IMR-90 (cell line): Measurements from ENCODE around the gene FAS. TPM values are rescaled to one million over a fixed set of nuclear protein-coding genes. Genes with fewer than 3 reads are reported as not detected.

Source experiments
- ATAC-seq: fragments of 200-7000 bp; cut with Tn5 transposase; 2 replicates; pipeline ENCODE4 v1.9.1; 2020; ENCODE audit warnings: low read depth, mild to moderate bottlenecking, moderate library complexity
- BruUV-seq: library from RNA; stranded (reverse); fragments of 400-500 nt; replicated peaks from 2 replicates; lab custom pipeline; 2021; lab: Mats Ljungman, UMichigan
- CTCF ChIA-PET: fragments of 300-600 bp; formaldehyde crosslinking; extraction: SDS; loops from one replicate; lab custom pipeline; 2021; ENCODE audit warnings: antibody characterized with exemption; lab: Yijun Ruan, JAX
- POLR2A ChIA-PET: fragments of 300-600 bp; sonication (Branson Sonifier 250); formaldehyde crosslinking; loops from one replicate; lab custom pipeline; 2022; ENCODE audit warnings: antibody characterized with exemption; ENCODE audit not compliant: unreplicated experiment; lab: Charles Lee
- DNase-seq: peaks from one replicate; pipeline ENCODE4 v3.0.0; 2013
- H2AFZ ChIP-seq: replicated peaks from 2 replicates; pipeline ENCODE3; 2013; ENCODE audit warnings: low read length, mild to moderate bottlenecking; ENCODE audit not compliant: poor library complexity
- H2AK5ac ChIP-seq: 2 replicates; pipeline ENCODE4 v1.6.1; 2013; ENCODE audit warnings: low read depth, low read length, inconsistent platforms
- H2AK9ac ChIP-seq: replicated peaks from 2 replicates; pipeline ENCODE3; 2013; ENCODE audit warnings: mild to moderate bottlenecking, low read depth, low read length, moderate library complexity; ENCODE audit not compliant: poor library complexity
- H2BK120ac ChIP-seq: 2 replicates; pipeline ENCODE4 v1.6.1; 2013; ENCODE audit warnings: low read depth, low read length, inconsistent platforms
- H2BK15ac ChIP-seq: 3 replicates; pipeline ENCODE4 v1.6.1; 2013; ENCODE audit warnings: low read depth, low read length, inconsistent platforms
- H2BK20ac ChIP-seq: 2 replicates; pipeline ENCODE4 v1.6.1; 2013; ENCODE audit warnings: low read depth, mild to moderate bottlenecking, inconsistent platforms, low read length, moderate library complexity
- H2BK5ac ChIP-seq: 2 replicates; pipeline ENCODE4 v1.6.1; 2013; ENCODE audit warnings: mild to moderate bottlenecking, low read depth, low read length, inconsistent platforms; ENCODE audit not compliant: poor library complexity, severe bottlenecking
- H3K14ac ChIP-seq: replicated peaks from 2 replicates; pipeline ENCODE4 v1.6.1; 2013; ENCODE audit warnings: low read depth, low read length, inconsistent platforms
- H3K18ac ChIP-seq: 2 replicates; pipeline ENCODE4 v1.6.1; 2013; ENCODE audit warnings: low read depth, low read length, control low read depth
- H3K23ac ChIP-seq: 2 replicates; pipeline ENCODE4 v1.6.1; 2013; ENCODE audit warnings: low read depth, low read length, inconsistent platforms
- H3K27ac ChIP-seq: 2 replicates; pipeline ENCODE4 v1.5.1; 2013; ENCODE audit warnings: mild to moderate bottlenecking, control low read depth, low read length; ENCODE audit not compliant: insufficient read depth
- H3K27me3 ChIP-seq: 2 replicates; pipeline ENCODE4 v1.6.1; 2013; ENCODE audit warnings: low read length; ENCODE audit not compliant: control insufficient read depth, insufficient read depth
- H3K36me3 ChIP-seq: 2 replicates; pipeline ENCODE4 v1.6.1; 2013; ENCODE audit warnings: low read length, mixed read lengths; ENCODE audit not compliant: control insufficient read depth, insufficient read depth
- H3K4ac ChIP-seq: 2 replicates; pipeline ENCODE4 v1.6.1; 2013; ENCODE audit warnings: low read depth, low read length, inconsistent platforms
- H3K4me1 ChIP-seq: 2 replicates; pipeline ENCODE4 v1.6.1; 2013; ENCODE audit warnings: low read length, mixed read lengths; ENCODE audit not compliant: control insufficient read depth, insufficient read depth
- H3K4me2 ChIP-seq: 2 replicates; pipeline ENCODE4 v1.6.1; 2013; ENCODE audit warnings: low read depth, mild to moderate bottlenecking, control low read depth, low read length, moderate library complexity
- H3K4me3 ChIP-seq: 2 replicates; pipeline ENCODE4 v1.5.1; 2013; ENCODE audit warnings: low read depth, mild to moderate bottlenecking, control low read depth, low read length, moderate library complexity; ENCODE audit not compliant: insufficient read depth
- H3K56ac ChIP-seq: 2 replicates; pipeline ENCODE4 v1.6.1; 2013; ENCODE audit warnings: low read length, inconsistent platforms; ENCODE audit not compliant: insufficient read depth; ENCODE audit errors: extremely low read depth
- H3K79me1 ChIP-seq, 2 experiments: 2 replicates each; pipeline ENCODE4 v1.6.1; 2013; ENCODE audit warnings: low read length in 2 of 2, inconsistent platforms in 1 of 2, low read depth in 1 of 2
- H3K9ac ChIP-seq: 2 replicates; pipeline ENCODE4 v1.6.1; 2013; ENCODE audit warnings: low read depth, low read length, control low read depth
- H3K9me1 ChIP-seq: 2 replicates; pipeline ENCODE4 v1.6.1; 2013; ENCODE audit warnings: low read length, inconsistent platforms; ENCODE audit not compliant: insufficient read depth
- H3K9me3 ChIP-seq: 2 replicates; pipeline ENCODE4 v1.6.1; 2013; ENCODE audit warnings: low read length; ENCODE audit not compliant: control insufficient read depth, insufficient read depth
- H4K20me1 ChIP-seq: 2 replicates; pipeline ENCODE4 v1.6.1; 2013; ENCODE audit warnings: low read length, inconsistent platforms; ENCODE audit not compliant: insufficient read depth
- H4K5ac ChIP-seq: 2 replicates; pipeline ENCODE4 v1.6.1; 2013; ENCODE audit warnings: mild to moderate bottlenecking, low read depth, low read length, control low read depth
- H4K8ac ChIP-seq, 2 experiments: 2 replicates each; pipeline ENCODE4 v1.6.1; 2013; ENCODE audit warnings: low read depth in 2 of 2, low read length in 2 of 2, control low read depth in 1 of 2, inconsistent platforms in 1 of 2
- H4K91ac ChIP-seq: 2 replicates; pipeline ENCODE4 v1.6.1; 2013; ENCODE audit warnings: low read depth, low read length, inconsistent platforms; ENCODE audit not compliant: insufficient read depth
- CEBPB ChIP-seq: IDR thresholded peaks from 2 replicates; pipeline ENCODE4 v1.6.1; 2012; ENCODE audit warnings: low read depth, low read length, improper control_type of control experiment
- CHD1 ChIP-seq: IDR thresholded peaks from 2 replicates; pipeline ENCODE4 v1.6.1; 2012; ENCODE audit warnings: low read depth, low read length, improper control_type of control experiment
- NFE2L2 ChIP-seq: fragments of 150-350 bp; IDR thresholded peaks from 2 replicates; pipeline ENCODE4 v1.6.1; 2016; ENCODE audit warnings: low read depth, mild to moderate bottlenecking, low read length
- RAD21 ChIP-seq: IDR thresholded peaks from 2 replicates; pipeline ENCODE4 v1.6.1; 2012; ENCODE audit warnings: low read length, improper control_type of control experiment
- WGBS, 2 experiments: methylation state at CpG; one replicate each; pipeline versions ENCODE4 v1.1.5 to v1.1.7; 2013; ENCODE audit warnings: missing lambda C conversion rate in 2 of 2; ENCODE audit not compliant: insufficient read length in 1 of 2; ENCODE audit errors: extremely low coverage in 2 of 2; 5-methylcytosine and 5-hydroxymethylcytosine counted together
- dilution Hi-C: fragments of 300-500 bp; cut with HindIII; formaldehyde crosslinking; loops from one replicate; pipeline ENCODE4 v1.14.3; 2018; ENCODE audit warnings: low sequenced_read_pairs; ENCODE audit not compliant: unreplicated experiment
- in situ Hi-C: fragments of 300-500 bp; cut with MboI; formaldehyde crosslinking; loops from 3 replicates; pipeline ENCODE4 v1.14.3; 2019; ENCODE audit warnings: low sequenced_read_pairs, inconsistent platforms, mixed read lengths
- intact Hi-C: fragments of 100-400 bp; cut with micrococcal nuclease; formaldehyde crosslinking; loops from 2 replicates; pipeline ENCODE4 v1.10.0; 2022
- polyA plus RNA-seq, 3 experiments: library from polyadenylated mRNA; depleted of rRNA; stranded (reverse); fragments of >200 nt; gene quantifications; 2 replicates each; pipeline ENCODE4 v1.2.3, GENCODE V29; 2012; ENCODE audit warnings: low replicate concordance in 1 of 3
- total RNA-seq: library from RNA; depleted of rRNA; stranded (reverse); fragments of >200 nt; gene quantifications from 2 replicates; pipeline ENCODE4 v1.2.3, GENCODE V29; 2012
- TF ChIP-seq, protein P1 (sequence below): fragments of 150-350 bp; IDR thresholded peaks from 2 replicates; pipeline ENCODE4 v1.6.1; 2017; ENCODE audit warnings: mild to moderate bottlenecking, antibody characterized with exemption, low read length, low read depth
- TF ChIP-seq, protein P2 (sequence below): fragments of 150-350 bp; IDR thresholded peaks from 2 replicates; pipeline ENCODE4 v1.6.1; 2016; ENCODE audit warnings: low read depth, mild to moderate bottlenecking, low read length, moderate library complexity, borderline replicate concordance

The FAS gene
- total and polyA plus RNA-seq, 2 of the 4 experiments (the other 2 are of a cell fraction) = 34.3 to 53.8 TPM

DNA sequence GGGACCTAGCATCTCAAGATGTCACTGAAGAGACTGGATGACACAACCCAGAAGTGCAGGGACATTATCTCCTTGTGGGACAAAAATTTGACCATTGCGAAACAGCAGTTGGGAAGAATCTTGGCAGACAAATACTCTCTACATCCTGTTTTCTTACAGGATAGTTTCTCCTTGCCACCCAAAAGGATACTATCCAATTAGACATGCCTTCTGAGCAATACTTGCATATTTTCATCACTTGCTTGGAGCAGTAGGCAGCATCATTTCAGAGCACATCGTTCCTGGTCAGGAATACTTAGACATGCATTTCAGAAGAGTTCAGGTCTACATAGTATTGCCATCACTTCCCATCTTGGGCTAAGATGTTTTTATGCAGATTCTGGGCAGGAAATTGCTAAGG is 56.8 kb downstream of the FAS start:
- no TSS peak for BruUV-seq
- ATAC-seq (no peak), DNase-seq (no peak)
- Histone ChIP-seq H3K9me3 (no peaks in the 10 kb centered on the region), H2BK5ac (no peak overlapping the region), H4K8ac (no peak overlapping the region), H3K18ac (no peak overlapping the region), H4K5ac (no peak overlapping the region), H2BK120ac (no peak overlapping the region), H3K14ac (peak overlapping the region; percentile 9; the same call in 1 of the 2 replicates), H3K4me3 (no peak overlapping the region), H2AK5ac (no peak overlapping the region), H3K4ac (no peak overlapping the region), H3K4me2 (no peak overlapping the region), H3K23ac (peak overlapping the region; percentile 25; the same call in 1 of the 2 replicates), H2AK9ac (no peak overlapping the region), H3K9ac (no peak overlapping the region), H4K20me1 (no peaks in the 10 kb centered on the region), H3K4me1 (no peaks in the 10 kb centered on the region), H3K36me3 (no peaks in the 10 kb centered on the region; the same call in 1 of the 2 replicates), H3K9me1 (peaks cover 5% of the 10 kb centered on the region; the same call in 1 of the 2 replicates), H2AFZ (no peak overlapping the region), H2BK20ac (no peak overlapping the region), H3K27ac (no peak overlapping the region), H4K91ac (no peak overlapping the region), H2BK15ac (no peak overlapping the region), H3K56ac (no peak overlapping the region), H3K27me3 (no peaks in the 10 kb centered on the region), H3K79me1 (no peaks in the 10 kb centered on the region)
- 100% methylated on average over 2 of the region's 2 CpGs; no CpG with 5 or more reads in 1 of the 2 experiments for WGBS, 2 experiments
- ChIA-PET CTCF (no interaction called here), POLR2A (no interaction called here)
- TF ChIP-seq CHD1 (no peak), NFE2L2 (no peak), RAD21 (no peak), CEBPB (peak; percentile 78)
- TF ChIP-seq, protein P1, sequence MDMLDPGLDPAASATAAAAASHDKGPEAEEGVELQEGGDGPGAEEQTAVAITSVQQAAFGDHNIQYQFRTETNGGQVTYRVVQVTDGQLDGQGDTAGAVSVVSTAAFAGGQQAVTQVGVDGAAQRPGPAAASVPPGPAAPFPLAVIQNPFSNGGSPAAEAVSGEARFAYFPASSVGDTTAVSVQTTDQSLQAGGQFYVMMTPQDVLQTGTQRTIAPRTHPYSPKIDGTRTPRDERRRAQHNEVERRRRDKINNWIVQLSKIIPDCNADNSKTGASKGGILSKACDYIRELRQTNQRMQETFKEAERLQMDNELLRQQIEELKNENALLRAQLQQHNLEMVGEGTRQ = no peak
- TF ChIP-seq, protein P2, sequence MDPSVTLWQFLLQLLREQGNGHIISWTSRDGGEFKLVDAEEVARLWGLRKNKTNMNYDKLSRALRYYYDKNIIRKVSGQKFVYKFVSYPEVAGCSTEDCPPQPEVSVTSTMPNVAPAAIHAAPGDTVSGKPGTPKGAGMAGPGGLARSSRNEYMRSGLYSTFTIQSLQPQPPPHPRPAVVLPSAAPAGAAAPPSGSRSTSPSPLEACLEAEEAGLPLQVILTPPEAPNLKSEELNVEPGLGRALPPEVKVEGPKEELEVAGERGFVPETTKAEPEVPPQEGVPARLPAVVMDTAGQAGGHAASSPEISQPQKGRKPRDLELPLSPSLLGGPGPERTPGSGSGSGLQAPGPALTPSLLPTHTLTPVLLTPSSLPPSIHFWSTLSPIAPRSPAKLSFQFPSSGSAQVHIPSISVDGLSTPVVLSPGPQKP = no peak
- in situ Hi-C loops (no loop called here), dilution Hi-C loops (no loop called here), intact Hi-C loops (no loop called here)
